Bronchial epithelial cell (primary cell): ENCODE data around the gene KRTAP12-4. TPM values are rescaled to one million over a fixed set of nuclear protein-coding genes. Genes with fewer than 3 reads are reported as not detected.
"Not testable (repeated sequence)": the region's sequence is repeated elsewhere in the genome, so short reads cannot be mapped to it uniquely, and the experiment has no call there.

ENCODE experiments used
- DNase-seq: peaks from one replicate; pipeline ENCODE4 v3.0.0-alpha.2; 2010; ENCODE audit warnings: low read depth
- FAIRE-seq: peaks from 2 replicates; lab custom pipeline; 2011; peaks lifted over from hg19 to GRCh38; lab: Jason Lieb, UNC
- H3K27me3 ChIP-seq: 2 replicates; pipeline ENCODE4 v1.5.1; 2011; ENCODE audit warnings: low read length; ENCODE audit not compliant: control insufficient read depth, insufficient read depth
- H3K36me3 ChIP-seq: 2 replicates; pipeline ENCODE4 v1.5.1; 2011; ENCODE audit warnings: low read length; ENCODE audit not compliant: control insufficient read depth, insufficient read depth
- H3K4me3 ChIP-seq: 2 replicates; pipeline ENCODE4 v1.5.1; 2011; ENCODE audit warnings: mild to moderate bottlenecking, low read depth, low read length, control low read depth
- total RNA-seq: library from RNA; depleted of rRNA; stranded (reverse); fragments of >200 nt; gene quantifications from 2 replicates; pipeline ENCODE4 v1.2.1, GENCODE V29; 2014
- TF ChIP-seq, protein P1 (sequence below): IDR thresholded peaks from 2 replicates; pipeline ENCODE4 v1.5.1; 2011; ENCODE audit warnings: mild to moderate bottlenecking, moderate library complexity, low read length, control low read depth, inconsistent platforms; ENCODE audit not compliant: insufficient read depth, severe bottlenecking

Gene KRTAP12-4
- total RNA-seq, 1 donor from 2014 or later, result not detected

DNA sequence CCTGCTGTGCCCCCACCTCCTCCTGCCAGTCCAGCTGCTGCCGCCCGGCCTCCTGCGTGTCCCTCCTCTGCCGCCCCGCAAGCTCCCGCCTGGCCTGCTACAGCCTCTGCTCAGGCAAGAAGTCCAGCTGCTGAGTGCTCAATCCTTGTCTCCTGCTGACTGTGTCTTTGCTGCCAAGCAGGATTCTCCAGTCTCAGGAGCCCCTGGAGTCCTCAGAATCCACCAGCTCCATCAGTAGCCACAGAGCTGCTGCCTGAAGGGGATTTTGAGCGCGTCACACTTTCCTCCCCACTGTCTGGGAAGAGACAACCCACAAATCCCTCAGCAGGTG, 7.3 kb downstream of the KRTAP12-4 start:
- no peaks in the 10 kb centered on the region for H3K27me3 ChIP-seq
- DNase-seq (no peak), FAIRE-seq (no peak)
- H3K4me3 ChIP-seq, result no peak overlapping the region
- TF ChIP-seq, protein P1, sequence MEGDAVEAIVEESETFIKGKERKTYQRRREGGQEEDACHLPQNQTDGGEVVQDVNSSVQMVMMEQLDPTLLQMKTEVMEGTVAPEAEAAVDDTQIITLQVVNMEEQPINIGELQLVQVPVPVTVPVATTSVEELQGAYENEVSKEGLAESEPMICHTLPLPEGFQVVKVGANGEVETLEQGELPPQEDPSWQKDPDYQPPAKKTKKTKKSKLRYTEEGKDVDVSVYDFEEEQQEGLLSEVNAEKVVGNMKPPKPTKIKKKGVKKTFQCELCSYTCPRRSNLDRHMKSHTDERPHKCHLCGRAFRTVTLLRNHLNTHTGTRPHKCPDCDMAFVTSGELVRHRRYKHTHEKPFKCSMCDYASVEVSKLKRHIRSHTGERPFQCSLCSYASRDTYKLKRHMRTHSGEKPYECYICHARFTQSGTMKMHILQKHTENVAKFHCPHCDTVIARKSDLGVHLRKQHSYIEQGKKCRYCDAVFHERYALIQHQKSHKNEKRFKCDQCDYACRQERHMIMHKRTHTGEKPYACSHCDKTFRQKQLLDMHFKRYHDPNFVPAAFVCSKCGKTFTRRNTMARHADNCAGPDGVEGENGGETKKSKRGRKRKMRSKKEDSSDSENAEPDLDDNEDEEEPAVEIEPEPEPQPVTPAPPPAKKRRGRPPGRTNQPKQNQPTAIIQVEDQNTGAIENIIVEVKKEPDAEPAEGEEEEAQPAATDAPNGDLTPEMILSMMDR, result no peak
- H3K36me3 ChIP-seq, result no peaks in the 10 kb centered on the region

DNA sequence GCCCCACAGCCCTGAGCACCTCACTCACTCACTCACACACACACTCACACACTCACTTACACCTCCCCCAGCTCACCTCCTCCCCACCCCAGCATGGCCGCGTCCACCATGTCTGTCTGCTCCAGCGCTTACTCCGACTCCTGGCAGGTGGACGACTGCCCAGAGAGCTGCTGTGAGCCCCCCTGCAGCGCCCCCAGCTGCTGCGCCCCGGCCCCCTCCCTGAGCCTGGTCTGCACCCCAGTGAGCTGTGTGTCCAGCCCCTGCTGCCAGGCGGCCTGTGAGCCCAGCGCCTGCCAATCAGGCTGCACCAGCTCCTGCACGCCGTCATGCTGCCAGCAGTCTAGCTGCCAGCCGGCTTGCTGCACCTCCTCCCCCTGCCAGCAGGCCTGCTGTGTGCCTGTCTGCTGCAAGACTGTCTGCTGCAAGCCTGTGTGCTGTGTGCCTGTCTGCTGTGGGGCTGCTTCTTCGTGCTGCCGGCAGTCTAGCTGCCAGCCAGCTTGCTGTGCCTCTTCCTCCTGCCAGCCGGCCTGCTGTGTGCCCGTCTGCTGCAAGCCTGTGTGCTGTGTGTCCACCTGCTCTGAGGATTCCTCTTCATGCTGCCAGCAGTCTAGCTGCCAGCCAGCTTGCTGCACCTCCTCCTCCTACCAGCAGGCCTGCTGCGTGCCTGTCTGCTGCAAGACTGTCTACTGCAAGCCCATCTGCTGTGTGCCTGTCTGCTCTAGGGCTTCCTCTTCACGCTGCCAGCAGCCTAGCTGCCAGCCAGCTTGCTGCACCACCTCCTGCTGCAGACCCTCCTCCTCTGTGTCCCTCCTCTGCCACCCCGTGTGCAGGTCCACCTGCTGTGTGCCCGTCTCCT, 7.9 kb downstream of the KRTAP12-4 start, which contains the start of gene KRTAP10-11:
Gene KRTAP10-11, plus strand, starts transcription at position 49 of the 856 bp plus-strand sequence. Its CDS starts 45 bp downstream, at position 94.
- FAIRE-seq, DNase-seq, H3K36me3 ChIP-seq: not testable (repeated sequence)

DNA sequence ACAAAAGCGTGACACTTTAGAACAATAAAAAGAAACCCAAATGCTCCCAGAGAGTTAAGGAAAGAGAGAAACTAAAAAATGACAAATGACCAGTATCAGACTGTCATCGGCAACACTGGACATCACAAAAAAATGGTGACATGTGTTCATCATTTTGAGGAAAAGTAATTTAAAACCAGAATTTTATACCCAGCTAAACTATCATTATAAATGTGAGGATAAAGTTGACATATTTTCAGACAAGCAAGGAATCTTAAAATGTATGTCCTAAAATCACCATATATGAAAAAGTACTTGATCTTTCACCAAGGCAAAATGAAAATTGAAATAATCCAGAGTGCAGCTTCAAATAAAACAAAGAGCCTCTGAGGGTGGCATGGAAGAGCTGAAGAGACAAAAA, 9.6 kb downstream of the KRTAP12-4 start:
- H3K36me3 ChIP-seq, result no peaks in the 10 kb centered on the region
- FAIRE-seq (no peak), DNase-seq (no peak)
- H3K27me3 ChIP-seq, result no peaks in the 10 kb centered on the region
- TF ChIP-seq, protein P1, result no peak
- H3K4me3 ChIP-seq, result no peak overlapping the region

More for the DNA sequence above, 7.9 kb downstream of the KRTAP12-4 start, which contains the start of gene KRTAP10-11:
- not testable (repeated sequence) for H3K27me3 ChIP-seq, H3K4me3 ChIP-seq

DNA sequence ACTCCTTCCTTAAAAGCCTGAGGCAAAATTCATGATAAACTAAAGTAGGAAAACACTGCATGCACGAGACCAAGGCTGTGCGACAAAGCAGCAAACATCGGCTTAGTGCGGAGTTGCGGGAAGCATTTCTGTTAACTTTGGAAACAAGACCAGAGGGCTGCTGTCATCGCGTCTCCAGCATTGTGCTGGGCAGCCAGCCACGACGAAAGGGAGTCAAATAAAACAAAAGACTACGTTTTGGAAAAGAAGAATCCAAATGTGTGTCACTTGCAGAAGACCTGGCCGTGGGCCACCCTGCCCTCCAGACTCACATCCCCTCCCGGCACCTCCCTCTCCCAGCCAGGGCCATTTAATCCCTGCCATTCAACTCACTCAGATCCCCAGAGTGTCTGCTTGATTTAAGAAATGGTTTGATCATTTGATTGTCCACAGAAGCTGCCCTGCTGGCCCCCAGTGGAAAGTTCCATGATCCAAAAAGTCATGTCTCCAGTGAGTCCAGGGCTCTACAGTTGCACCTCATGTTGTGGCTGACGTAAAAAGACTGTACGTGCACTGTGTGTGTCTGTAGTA, 10.6 kb downstream of the KRTAP12-4 start:
- Histone ChIP-seq H3K36me3 (no peaks in the 10 kb centered on the region), H3K27me3 (no peaks in the 10 kb centered on the region), H3K4me3 (no peak overlapping the region)
- no peak for DNase-seq
- TF ChIP-seq, protein P1, result no peak
- FAIRE-seq, result peak; percentile 83

DNA sequence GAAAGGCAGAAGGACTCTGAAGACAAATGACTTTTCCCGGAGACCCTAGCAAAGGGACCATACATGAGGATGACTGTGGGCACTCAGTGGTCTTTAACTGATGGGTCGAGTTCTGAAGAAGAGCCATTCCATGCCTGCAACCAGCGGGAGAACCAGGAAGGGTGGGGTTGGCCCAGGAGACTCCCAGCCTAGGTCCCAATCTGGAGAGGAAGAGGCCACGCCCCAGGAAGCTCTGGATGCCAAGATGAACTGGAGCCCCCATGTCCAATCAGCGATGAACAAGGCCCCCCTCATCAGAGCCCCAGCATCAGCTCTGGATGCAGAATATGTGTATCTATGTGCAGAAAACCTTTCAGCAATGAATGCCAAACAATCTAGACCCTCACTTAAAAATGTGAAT, 13.7 kb downstream of the KRTAP12-4 start:
- TF ChIP-seq, protein P1, result no peak
- DNase-seq (no peak), FAIRE-seq (no peak)
- H3K36me3 ChIP-seq, result no peaks in the 10 kb centered on the region
- H3K27me3 ChIP-seq, result no peaks in the 10 kb centered on the region
- H3K4me3 ChIP-seq, result no peak overlapping the region

DNA sequence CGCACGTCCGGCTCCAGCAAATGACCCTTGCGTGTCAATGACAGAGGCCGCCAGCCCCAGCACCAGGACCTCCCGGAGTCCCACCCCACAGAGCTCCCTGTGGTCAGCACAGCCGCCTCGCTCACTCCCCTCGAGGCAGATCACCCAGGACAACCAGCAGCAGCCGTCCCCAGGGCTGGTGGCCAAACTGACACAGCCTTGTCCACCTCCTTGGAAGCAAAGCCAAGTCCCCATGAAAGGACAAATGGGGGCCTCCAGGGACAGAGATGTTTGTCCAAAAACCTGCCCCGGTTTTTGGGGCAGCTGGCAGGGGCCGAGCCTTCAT, 15.2 kb downstream of the KRTAP12-4 start:
- Histone ChIP-seq H3K27me3 (no peaks in the 10 kb centered on the region), H3K4me3 (no peak overlapping the region), H3K36me3 (no peaks in the 10 kb centered on the region)
- DNase-seq (no peak), FAIRE-seq (no peak)
- TF ChIP-seq, protein P1, result no peak

DNA sequence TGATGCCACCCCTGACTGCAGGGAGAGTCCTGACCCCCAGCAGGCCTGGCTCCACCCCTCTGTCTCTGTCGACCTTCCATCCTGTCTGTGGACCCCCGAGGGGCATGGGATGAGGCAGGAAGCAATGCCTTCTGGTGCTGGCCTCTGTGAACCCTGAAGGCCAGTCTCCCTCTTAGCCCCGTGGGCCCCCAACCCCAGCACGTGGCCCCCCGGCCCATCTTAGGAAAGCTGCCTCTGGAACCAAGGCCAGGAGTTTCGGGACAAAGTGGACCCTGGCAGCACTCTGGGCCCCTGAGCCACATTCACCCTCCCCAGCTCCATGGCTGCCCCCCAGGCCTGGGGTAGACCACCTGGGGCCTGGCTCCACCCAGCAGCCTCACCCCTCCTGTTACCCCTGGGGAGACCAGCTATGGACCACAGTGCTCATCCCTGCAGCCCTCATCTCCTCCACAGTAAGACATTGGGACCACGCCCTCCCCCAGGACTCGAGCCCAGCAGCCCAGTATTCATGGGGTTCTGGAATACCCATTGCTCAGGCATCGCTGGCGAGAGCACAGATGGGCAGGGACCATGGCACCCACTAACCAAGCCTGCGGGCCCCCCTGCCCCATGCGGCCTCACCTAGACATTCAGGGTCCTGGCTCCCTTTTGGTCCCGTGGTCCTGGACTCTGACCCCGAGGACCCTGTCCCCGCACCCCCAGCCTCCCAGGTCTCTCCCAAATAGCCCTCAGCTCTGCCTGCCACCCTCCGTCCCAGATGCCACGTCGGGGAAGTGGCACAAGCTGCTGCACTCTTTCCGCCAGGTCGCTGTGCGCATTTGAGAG, 15.7 kb downstream of the KRTAP12-4 start:
- DNase-seq, H3K27me3 ChIP-seq, H3K4me3 ChIP-seq, H3K36me3 ChIP-seq: not testable (repeated sequence)
- FAIRE-seq, result peak; percentile 81

DNA sequence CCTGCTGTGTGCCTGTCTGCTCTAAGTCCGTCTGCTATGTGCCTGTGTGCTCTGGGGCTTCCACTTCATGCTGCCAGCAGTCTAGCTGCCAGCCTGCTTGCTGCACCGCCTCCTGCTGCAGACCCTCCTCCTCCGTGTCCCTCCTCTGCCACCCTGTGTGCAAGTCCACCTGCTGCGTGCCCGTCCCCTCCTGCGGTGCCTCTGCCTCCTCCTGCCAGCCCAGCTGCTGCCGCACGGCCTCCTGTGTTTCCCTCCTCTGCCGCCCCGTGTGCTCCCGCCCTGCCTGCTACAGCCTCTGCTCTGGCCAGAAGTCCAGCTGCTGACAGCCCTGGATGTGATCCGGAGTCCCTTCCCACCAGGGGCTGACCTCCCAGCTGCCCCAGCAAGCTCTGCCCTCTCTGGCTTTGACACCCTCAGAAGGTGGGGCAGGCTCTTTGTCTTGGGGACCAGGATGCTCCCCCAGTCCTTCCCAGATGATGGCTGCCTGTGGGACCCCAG, 16.6 kb downstream of the KRTAP12-4 start:
- FAIRE-seq, DNase-seq, H3K4me3 ChIP-seq, H3K36me3 ChIP-seq, H3K27me3 ChIP-seq: not testable (repeated sequence)
